Activated CD4-positive, alpha-beta T cell treated with anti-CD3 and anti-CD28 coated beads, Interleukin-2, amount 10 ng/mL, durations not matched to agents 24 days and 14 days (primary cell): Measurements from ENCODE around the gene DRD5. TPM values are rescaled to one million over a fixed set of nuclear protein-coding genes. Genes with fewer than 3 reads are reported as not detected.
"Not testable (repeated sequence)": the region's sequence is repeated elsewhere in the genome, so short reads cannot be mapped to it uniquely, and the experiment has no call there.

ENCODE experiments used
- DNase-seq: peaks from one replicate; pipeline ENCODE4 v3.0.0; 2022
- H3K27ac Mint-ChIP-seq: one replicate; pipeline ENCODE4 v1.8.0; 2022; ENCODE audit warnings: mild to moderate bottlenecking, mixed read lengths
- H3K27me3 Mint-ChIP-seq: one replicate; pipeline ENCODE4 v1.8.0; 2022; ENCODE audit warnings: mixed read lengths
- H3K36me3 Mint-ChIP-seq: one replicate; pipeline ENCODE4 v1.8.0; 2022; ENCODE audit warnings: low read depth, mild to moderate bottlenecking, mixed read lengths
- H3K4me1 Mint-ChIP-seq: one replicate; pipeline ENCODE4 v1.8.0; 2021; ENCODE audit warnings: mixed read lengths
- H3K4me3 Mint-ChIP-seq: one replicate; pipeline ENCODE4 v1.8.0; 2022; ENCODE audit warnings: mild to moderate bottlenecking, moderate library complexity, mixed read lengths
- H3K9me3 Mint-ChIP-seq: one replicate; pipeline ENCODE4 v1.8.0; 2021; ENCODE audit warnings: mixed read lengths
- intact Hi-C: fragments of 100-400 bp; cut with micrococcal nuclease; formaldehyde crosslinking; loops from one replicate; pipeline ENCODE4 v1.15.1; 2023
- total RNA-seq: library from RNA; stranded (reverse); gene quantifications from 2 replicates; pipeline ENCODE4 v1.2.3, GENCODE V29; 2022

DRD5 gene
- not detected in 2 replicates for total RNA-seq

GRCh38 chr4:9781343-9782135, at the start of gene DRD5:
DRD5 (plus strand) TSS chr4:9781634; CDS start chr4:9782030, 396 bp downstream.
- H3K27me3 Mint-ChIP-seq = peaks cover 53% of the 10 kb centered on the region
- peaks cover 2% of the 10 kb centered on the region for H3K36me3 Mint-ChIP-seq
- intact Hi-C loops = no loop called here
- no peak for DNase-seq
- no peak within 1 kb of the TSS for H3K27ac Mint-ChIP-seq
- H3K4me1 Mint-ChIP-seq = no peaks in the 10 kb centered on the region
- no peak within 1 kb of the TSS for H3K4me3 Mint-ChIP-seq
- H3K9me3 Mint-ChIP-seq = no peaks in the 10 kb centered on the region

DNA sequence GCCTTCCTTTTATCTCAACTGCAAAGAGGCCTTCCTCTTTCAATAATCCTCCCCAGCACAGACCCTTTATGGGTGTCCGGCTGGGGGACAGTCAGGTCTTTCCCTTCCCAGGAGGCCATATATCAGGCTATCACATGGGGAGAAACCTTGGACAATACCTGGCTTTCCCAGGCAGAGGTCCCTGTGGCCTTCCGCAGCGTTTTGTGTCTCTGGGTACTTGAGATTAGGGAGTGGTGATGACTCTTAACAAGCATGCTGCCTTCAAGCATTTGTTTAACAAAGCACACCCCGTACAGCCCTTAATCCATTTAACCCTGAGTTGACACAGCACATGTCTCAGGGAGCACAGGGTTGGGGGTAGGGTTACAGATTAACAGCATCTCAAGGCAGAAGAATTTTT, 49.2 kb upstream of the DRD5 start:
- H3K4me3 Mint-ChIP-seq, intact Hi-C loops, H3K36me3 Mint-ChIP-seq, H3K27ac Mint-ChIP-seq, DNase-seq, H3K9me3 Mint-ChIP-seq, H3K4me1 Mint-ChIP-seq, H3K27me3 Mint-ChIP-seq: not testable (repeated sequence)

GRCh38 chr4:9735515-9735914, 45.9 kb upstream of the DRD5 start:
- H3K4me1 Mint-ChIP-seq = no peaks in the 10 kb centered on the region
- peaks cover 1% of the 10 kb centered on the region for H3K27me3 Mint-ChIP-seq
- no peak overlapping the region for H3K4me3 Mint-ChIP-seq
- intact Hi-C loops = no loop called here
- no peak for DNase-seq
- H3K36me3 Mint-ChIP-seq = no peaks in the 10 kb centered on the region
- H3K27ac Mint-ChIP-seq = no peak overlapping the region
- no peaks in the 10 kb centered on the region for H3K9me3 Mint-ChIP-seq

DNA sequence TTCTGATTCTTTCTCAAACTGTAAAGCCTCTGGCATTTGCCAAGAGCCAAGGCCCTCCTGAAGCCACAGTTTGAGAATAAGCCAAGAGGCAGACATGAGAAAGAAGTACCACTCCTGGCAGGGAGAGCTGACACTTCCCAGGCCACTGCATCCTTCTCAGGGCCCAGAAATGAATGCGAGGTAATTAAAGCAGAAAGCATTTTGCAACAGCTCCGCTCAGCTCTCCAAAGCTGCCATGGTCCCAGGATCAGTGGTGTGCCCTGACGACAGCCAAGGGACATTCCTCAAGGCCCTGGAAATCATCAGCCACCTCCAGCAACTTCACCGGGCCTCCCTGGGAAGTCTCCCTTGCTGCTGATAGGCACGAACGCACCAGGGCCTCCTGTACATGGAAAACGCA, 44.2 kb upstream of the DRD5 start:
- not testable (repeated sequence) for H3K9me3 Mint-ChIP-seq

DNA sequence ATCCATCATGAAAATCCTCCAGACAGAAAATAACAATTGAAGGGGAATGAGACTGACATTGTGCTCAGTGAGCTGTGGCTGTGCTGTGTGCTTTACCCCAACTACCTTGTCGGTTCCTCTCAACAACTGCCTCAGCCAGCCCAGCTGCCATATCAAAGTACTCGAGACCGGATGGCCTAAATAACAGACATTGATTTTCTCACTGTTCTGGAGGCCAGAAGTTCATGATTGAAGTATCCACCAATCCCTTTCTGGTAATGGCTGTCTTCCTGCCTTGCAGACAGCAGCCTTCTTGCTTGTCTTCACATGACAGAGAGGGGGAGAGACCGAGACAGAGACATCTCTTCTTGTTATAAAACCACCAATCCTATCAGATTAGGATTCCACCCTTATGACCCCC, 37.6 kb upstream of the DRD5 start:
- H3K36me3 Mint-ChIP-seq, H3K27ac Mint-ChIP-seq, H3K27me3 Mint-ChIP-seq, intact Hi-C loops, H3K4me1 Mint-ChIP-seq, H3K9me3 Mint-ChIP-seq, H3K4me3 Mint-ChIP-seq, DNase-seq: not testable (repeated sequence)

More for the DNA sequence above, 44.2 kb upstream of the DRD5 start:
- H3K27ac Mint-ChIP-seq, H3K27me3 Mint-ChIP-seq, H3K36me3 Mint-ChIP-seq, H3K4me3 Mint-ChIP-seq, H3K4me1 Mint-ChIP-seq, DNase-seq, intact Hi-C loops: not testable (repeated sequence)

GRCh38 chr4:9745782-9746181, 35.7 kb upstream of the DRD5 start:
- no peak overlapping the region for H3K4me3 Mint-ChIP-seq
- DNase-seq = no peak
- peaks cover 4% of the 10 kb centered on the region for H3K4me1 Mint-ChIP-seq
- H3K9me3 Mint-ChIP-seq = peaks cover 4% of the 10 kb centered on the region
- H3K36me3 Mint-ChIP-seq = no peaks in the 10 kb centered on the region
- H3K27me3 Mint-ChIP-seq = peaks cover 2% of the 10 kb centered on the region
- H3K27ac Mint-ChIP-seq = no peak overlapping the region
- intact Hi-C loops = no loop called here

DNA sequence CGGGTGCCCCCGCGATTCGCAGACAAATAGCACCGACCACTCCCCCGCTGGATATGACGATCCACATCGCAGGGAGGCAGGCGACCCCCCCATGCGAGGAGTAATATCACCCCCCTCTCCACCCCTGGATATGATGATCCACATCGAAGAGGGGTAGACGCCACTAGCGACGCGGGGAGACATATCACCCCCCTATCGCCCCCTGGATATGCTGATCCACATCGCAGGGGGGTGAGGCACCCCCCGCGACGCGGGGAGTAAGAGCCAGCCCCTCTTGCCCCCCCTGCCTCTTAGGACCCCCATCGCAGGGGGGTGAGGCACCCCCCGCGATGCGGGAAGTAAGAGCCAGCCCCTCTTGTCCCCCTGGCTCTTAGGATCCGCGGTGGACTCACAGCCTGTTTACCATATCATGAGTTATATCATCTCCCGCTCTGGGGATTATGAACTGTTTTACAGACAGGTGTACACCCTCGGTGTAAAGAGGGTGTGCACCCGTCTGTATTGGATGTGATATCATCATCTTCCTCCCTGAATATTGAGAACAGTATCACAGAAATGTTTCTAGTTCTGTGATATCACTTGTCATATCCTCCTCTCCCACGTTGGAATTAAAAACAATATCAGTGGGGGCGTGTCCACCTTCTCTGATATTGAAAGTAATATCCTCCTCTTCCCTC, 22.7 kb upstream of the DRD5 start:
- no peak for DNase-seq
- H3K4me3 Mint-ChIP-seq = no peak overlapping the region
- no peaks in the 10 kb centered on the region for H3K4me1 Mint-ChIP-seq
- intact Hi-C loops = loop anchor here (5.0 kb wide), 1 partner anchor 644 kb away; no protein-coding TSS in a partner anchor
- no peaks in the 10 kb centered on the region for H3K27me3 Mint-ChIP-seq
- H3K9me3 Mint-ChIP-seq = no peaks in the 10 kb centered on the region
- H3K27ac Mint-ChIP-seq = no peak overlapping the region
- no peaks in the 10 kb centered on the region for H3K36me3 Mint-ChIP-seq

DNA sequence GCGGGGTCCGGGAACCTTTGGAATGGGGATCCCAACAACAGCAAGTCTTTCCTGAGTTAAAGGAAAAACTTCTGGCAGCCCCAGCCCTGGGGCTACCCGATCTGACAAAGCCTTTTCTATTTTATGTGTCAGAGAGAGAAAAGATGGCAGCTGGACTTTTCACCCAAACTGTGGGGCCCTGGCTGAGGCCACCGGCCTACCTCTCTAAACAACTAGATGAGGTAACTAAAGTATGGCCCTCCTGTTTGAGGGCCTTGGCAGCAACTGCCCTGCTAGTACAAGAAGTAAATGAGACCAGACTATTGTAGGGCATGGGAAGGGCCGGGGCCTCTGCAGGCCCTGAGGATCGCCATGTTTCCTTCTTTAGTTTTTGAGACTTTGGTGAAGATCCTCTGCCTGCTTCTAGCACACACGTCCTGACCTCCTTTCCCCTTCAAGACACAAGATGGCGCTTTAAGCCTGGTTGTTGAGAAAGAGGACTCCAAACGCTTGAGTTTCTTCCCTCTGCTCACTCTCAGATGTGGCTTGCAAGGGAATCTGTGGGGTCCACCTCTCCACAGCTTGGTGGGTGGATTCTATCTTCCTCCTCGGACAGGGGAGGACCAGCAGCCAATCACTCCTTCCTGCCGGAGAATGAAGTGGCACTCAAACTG, 18.5 kb upstream of the DRD5 start:
- peak; percentile 87 for DNase-seq
- Mint-ChIP-seq H3K27me3 (peaks cover 13% of the 10 kb centered on the region), H3K9me3 (no peaks in the 10 kb centered on the region), H3K4me3 (no peak overlapping the region), H3K27ac (no peak overlapping the region), H3K36me3 (no peaks in the 10 kb centered on the region), H3K4me1 (no peaks in the 10 kb centered on the region)
- intact Hi-C loops = loop anchor here (1.0 to 10.0 kb wide), 4 partner anchors 132 to 774 kb away; no protein-coding TSS in a partner anchor

DNA sequence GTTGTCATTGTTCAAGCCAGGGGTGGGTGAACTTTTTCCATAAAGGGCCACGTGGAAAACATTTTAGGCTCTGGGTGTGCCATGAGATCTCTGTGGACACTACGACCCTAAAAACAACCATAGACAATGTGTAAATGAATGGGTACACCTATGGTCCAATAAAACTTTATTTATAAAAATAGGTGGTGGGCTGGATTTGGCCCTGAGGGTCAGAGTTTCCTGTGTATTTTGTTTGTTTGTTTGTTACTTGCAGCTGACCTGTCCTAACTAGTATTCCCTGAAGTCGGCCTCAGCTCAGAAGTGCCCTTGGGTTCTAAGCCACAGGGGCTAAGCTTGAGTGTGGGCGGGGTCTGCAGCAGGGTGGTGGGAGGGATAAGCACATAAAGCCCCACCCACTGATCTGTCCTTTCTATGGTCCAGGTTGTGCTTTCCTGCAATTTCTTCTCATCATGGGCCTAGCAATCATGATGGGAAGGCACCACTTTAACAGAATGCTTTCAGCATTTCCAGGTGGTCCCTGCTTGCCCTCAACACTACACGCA, 17.2 kb upstream of the DRD5 start:
- no peaks in the 10 kb centered on the region for H3K36me3 Mint-ChIP-seq
- no peak for DNase-seq

GRCh38 chr4:9765091-9765490, 16.3 kb upstream of the DRD5 start:
- no peaks in the 10 kb centered on the region for H3K4me1 Mint-ChIP-seq
- no peak overlapping the region for H3K27ac Mint-ChIP-seq

More for the DNA sequence above, 17.2 kb upstream of the DRD5 start:
- Mint-ChIP-seq H3K27ac (no peak overlapping the region), H3K27me3 (peaks cover 19% of the 10 kb centered on the region), H3K4me1 (no peaks in the 10 kb centered on the region), H3K4me3 (no peak overlapping the region), H3K9me3 (no peaks in the 10 kb centered on the region)
- intact Hi-C loops = loop anchor here (5.0 to 10.0 kb wide), 2 partner anchors 131 to 773 kb away; no protein-coding TSS in a partner anchor

DNA sequence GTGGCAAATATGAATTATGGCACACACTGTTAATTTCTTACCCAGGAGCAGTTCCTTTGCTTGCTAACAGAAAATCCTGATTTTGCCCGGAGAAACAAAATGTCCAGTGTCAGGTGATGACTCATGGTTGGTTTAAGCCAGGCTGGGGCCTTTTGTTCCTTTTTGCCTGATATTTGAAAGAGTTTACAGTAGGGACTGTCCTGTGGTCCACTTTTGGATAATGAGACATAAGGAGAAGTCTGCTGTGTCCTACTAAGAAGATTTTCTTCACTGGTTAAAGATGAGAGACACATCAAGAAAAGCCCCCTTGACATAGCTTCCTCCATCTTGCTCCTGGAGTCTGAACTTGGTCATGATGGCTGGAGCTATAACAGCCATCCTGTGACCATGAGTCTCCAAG, 12.1 kb upstream of the DRD5 start:
- H3K36me3 Mint-ChIP-seq = no peaks in the 10 kb centered on the region
- H3K27ac Mint-ChIP-seq = no peak overlapping the region
- H3K9me3 Mint-ChIP-seq = no peaks in the 10 kb centered on the region
- no peaks in the 10 kb centered on the region for H3K4me1 Mint-ChIP-seq
- peaks cover 24% of the 10 kb centered on the region for H3K27me3 Mint-ChIP-seq
- DNase-seq = no peak
- H3K4me3 Mint-ChIP-seq = no peak overlapping the region
- intact Hi-C loops = loop anchor here (10.0 kb wide), 1 partner anchor 125 kb away; no protein-coding TSS in a partner anchor

More at GRCh38 chr4:9765091-9765490, 16.3 kb upstream of the DRD5 start:
- no peak overlapping the region for H3K4me3 Mint-ChIP-seq
- no peaks in the 10 kb centered on the region for H3K9me3 Mint-ChIP-seq
- H3K27me3 Mint-ChIP-seq = peaks cover 21% of the 10 kb centered on the region
- DNase-seq = peak; percentile 70
- H3K36me3 Mint-ChIP-seq = no peaks in the 10 kb centered on the region
- intact Hi-C loops = loop anchor here (10.0 kb wide), 1 partner anchor 130 kb away; no protein-coding TSS in a partner anchor

GRCh38 chr4:9771034-9771433, 10.4 kb upstream of the DRD5 start:
- no peak overlapping the region for H3K27ac Mint-ChIP-seq
- intact Hi-C loops = no loop called here
- H3K9me3 Mint-ChIP-seq = no peaks in the 10 kb centered on the region
- H3K36me3 Mint-ChIP-seq = no peaks in the 10 kb centered on the region
- H3K4me1 Mint-ChIP-seq = no peaks in the 10 kb centered on the region
- no peak overlapping the region for H3K4me3 Mint-ChIP-seq
- DNase-seq = no peak
- H3K27me3 Mint-ChIP-seq = peaks cover 29% of the 10 kb centered on the region

GRCh38 chr4:9773471-9773870, 8.0 kb upstream of the DRD5 start:
- no peak for DNase-seq
- no peaks in the 10 kb centered on the region for H3K9me3 Mint-ChIP-seq
- intact Hi-C loops = no loop called here
- no peak overlapping the region for H3K4me3 Mint-ChIP-seq
- H3K27ac Mint-ChIP-seq = no peak overlapping the region
- H3K4me1 Mint-ChIP-seq = no peaks in the 10 kb centered on the region
- no peaks in the 10 kb centered on the region for H3K36me3 Mint-ChIP-seq
- H3K27me3 Mint-ChIP-seq = peaks cover 19% of the 10 kb centered on the region

- H3K36me3 Mint-ChIP-seq = peaks cover 2% of the 10 kb centered on the region
- no peaks in the 10 kb centered on the region for H3K9me3 Mint-ChIP-seq
- H3K4me1 Mint-ChIP-seq = no peaks in the 10 kb centered on the region
- no peak for DNase-seq
- H3K27ac Mint-ChIP-seq = no peak overlapping the region
- intact Hi-C loops = no loop called here
- no peak overlapping the region for H3K4me3 Mint-ChIP-seq
- peaks cover 53% of the 10 kb centered on the region for H3K27me3 Mint-ChIP-seq
These were observed 652 bp downstream of the DRD5 start for GRCh38 chr4:9782136-9782436.
